ENCODE results near the gene ATOH8.

The ATOH8 gene

GRCh38 chr2:85772019-85772745 lies 18.4 kb downstream of the ATOH8 start:
- peak; percentile 77 for DNase-seq

- DNase-seq = no peak
These were observed 19.2 kb downstream of the ATOH8 start for GRCh38 chr2:85772841-85773491.

DNA sequence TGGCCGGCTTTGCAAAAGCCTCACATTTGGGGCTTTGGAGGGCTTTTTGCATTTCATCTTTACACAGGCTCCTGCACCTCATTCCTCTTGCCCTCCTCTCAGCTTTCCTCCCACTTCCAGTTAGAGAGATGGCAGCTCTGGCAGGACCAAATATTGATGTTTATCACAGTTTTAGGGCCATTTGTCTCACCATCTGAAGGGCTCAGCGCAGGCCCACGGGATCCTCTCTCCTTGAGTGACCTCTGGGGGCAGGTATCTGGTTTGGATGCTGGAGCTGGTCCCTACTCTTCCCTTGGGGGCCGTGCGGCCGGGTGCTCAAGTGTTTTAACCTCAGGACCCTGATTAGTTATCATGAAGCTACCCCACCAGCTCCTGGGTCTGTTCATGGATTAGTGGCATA lies 19.9 kb downstream of the ATOH8 start:
- DNase-seq = no peak

DNA sequence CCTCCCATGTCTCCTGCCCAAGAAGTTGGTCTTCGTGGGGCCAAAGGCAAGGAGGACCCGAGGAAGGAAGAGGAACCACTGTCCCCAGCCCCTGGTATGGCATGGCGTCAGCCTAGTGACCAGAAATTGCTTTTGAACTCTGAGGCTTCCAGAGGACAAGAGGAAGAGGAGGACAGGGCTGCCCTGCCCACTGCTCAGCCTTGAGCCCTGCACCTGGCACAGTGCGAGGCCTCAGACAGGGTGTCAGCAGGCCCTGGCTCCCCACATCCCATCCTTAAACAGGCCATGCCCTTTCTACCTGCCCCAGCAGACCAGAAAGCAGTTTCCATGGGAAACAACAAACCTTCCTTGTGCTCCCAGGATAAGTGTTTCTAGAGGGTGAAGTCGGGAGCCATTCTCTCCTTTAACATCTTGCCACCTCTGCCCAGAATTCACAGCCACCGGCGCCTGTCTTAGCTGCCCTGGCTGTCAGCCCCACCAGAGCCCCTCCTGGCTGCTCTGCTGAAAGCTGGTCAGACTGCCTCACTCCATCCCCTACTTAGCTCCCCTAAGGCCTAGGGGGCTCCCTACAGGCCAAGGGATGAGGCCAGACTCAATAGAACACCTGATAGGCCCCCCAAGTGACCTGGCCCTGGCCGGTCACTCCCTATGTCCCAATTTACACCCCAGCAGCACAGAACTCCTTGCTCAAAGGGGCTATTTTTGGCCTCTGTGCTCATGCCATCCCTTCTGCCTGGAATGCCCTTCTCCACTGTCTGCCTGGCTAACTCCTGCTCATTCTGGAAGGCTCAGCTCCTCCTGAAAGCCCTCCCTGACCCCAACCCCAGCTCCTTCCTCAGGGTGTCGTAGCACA lies 20.6 kb downstream of the ATOH8 start:
- no peak for DNase-seq

- no peak for DNase-seq
These were observed 21.9 kb downstream of the ATOH8 start for GRCh38 chr2:85775406-85776381.

DNA sequence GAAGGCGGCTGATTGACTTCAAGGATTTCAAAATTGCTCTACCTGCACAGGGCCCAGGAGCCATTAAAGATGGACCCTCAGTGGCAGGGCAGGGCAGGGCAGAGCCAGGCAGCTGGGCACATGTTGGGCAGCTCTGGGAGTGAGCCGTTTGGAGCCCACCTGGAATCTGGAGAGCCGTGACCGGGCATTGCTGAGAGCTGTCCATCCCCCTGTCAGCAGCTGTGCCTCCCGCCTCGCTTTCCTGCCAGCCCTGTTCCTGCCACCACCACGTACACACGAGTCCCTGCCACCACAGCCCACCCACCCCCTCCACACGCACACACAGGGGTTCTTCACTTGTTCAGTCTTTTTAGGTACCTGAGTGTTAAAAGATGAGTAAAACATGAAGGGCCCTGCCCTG lies 22.9 kb downstream of the ATOH8 start:
- DNase-seq = no peak

DNA sequence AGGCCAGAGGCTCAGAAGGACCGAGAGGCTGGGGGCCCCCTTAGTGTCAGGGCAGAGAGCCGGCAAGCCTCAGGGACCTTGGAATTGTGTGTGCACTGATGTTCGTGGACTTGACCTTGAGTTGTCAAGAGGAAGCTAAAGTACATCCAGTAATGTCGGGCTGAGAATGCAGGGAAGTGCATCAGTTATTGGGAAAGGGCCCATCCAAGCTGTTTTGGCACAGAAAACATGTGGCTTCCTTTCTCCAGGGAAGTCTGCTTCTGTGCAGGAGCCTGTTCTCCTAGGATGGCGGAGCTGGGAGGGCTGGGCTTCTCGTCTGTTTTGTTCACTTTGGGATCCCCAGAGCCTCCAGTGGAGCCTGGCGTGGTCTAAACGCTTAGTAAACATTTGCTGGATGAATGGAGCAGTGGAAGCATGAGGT lies 23.7 kb downstream of the ATOH8 start:
- no peak for DNase-seq

DNA sequence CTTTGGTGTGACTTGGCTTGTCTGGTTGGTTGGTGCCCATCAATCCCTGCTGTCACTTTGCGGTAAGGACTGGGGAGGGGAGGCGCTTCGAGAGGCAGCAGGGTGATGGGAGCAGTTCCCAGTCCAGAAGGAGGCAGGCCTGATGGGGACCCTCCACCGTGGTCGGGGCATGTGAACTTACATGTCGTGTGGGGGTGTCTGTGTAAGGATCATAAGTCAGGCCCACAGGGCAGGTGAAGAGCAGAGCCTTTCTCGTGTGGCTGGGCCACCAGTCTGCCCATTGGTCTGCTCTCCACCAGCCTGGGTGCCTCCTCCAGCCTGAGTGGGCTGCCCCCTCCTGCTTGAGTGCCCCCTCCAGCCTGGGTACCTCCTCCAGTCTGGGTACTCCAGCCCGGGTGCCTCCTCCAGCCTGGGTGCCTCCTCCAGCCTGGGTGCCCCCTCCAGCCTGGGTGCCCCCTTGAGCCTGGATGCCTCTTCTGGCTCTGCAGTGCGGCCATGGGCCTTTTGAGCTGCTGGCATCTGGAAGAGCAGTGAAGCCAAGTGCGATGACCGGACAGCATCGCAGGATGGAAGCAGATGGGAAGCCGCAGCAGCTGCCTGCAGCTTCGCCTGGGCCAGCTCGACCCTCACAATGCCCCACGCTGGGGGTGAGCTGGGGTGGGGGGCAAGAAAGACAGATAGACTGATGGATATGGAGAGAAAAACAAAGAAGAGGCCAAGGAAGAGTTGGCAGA lies 25.0 kb downstream of the ATOH8 start:
- DNase-seq = no peak

DNA sequence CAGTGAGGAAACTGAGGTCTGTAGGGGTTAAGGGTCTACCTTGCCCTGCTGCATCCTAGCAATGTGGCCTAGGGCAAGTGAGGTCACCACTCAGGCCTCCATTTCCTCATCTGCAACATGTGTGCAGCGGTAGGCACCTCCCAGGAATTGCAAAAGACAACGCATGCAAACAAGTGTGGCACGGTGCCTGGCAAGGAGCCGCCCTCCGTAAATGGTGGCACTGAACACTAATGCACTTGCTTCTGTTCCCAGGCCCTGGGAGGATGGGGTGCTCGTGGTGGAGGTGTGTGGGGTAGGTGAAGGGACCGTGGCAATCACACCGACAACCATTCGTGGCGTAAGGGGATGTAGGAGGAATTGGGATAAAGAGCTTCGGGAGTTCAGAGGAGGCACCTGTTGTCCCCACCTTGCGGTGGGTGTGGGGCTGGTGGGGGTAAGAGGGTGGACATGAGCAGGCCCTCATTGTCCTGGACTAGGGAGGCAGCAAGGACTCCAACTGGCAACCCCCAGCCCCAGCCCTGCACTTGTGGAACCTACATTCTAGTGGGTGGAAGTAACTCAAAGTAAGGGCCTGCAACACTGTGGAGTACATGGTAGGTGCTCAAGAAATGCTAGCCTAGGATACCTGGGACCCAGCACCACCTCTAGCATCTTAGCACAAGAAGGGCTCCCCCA lies 26.0 kb downstream of the ATOH8 start:
- DNase-seq = no peak

DNA sequence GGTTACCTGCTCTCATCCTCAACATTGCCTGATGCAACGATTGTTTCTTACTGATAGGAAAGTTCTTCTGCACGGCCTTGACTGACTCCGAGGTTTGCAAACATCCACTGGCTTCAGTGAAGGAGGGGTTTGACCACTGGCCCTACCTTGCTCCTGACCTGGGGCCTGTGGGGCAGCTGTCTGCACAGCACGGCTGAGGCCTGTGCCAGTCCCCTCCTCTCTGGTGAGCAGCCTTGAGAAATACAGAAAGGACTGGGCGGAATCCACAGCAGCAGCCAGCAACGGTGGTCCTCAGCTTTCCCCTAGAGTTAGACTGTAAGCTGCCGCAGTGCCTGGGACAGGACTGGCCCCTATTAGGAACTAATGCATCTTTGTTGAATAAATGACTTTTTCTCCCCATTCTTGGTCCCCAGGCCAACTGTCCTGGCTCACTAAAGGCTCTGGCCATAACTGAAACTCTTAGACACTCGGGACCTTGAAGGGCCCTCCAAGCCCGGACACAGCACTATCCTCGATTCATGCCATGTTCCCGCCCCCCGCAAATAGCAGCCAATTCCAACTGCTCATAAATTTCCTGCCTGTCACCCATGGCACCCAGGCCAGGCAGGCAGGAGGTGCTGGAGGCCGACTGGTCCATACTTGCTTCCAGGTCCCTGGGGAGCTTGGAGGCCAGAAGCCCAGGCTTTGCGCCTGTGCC lies 26.7 kb downstream of the ATOH8 start:
- DNase-seq = no peak

- no peak for DNase-seq
These were observed 27.2 kb downstream of the ATOH8 start for GRCh38 chr2:85781013-85781332.

GRCh38 chr2:85783796-85784195 lies 30.0 kb downstream of the ATOH8 start:
- no peak for DNase-seq

DNA sequence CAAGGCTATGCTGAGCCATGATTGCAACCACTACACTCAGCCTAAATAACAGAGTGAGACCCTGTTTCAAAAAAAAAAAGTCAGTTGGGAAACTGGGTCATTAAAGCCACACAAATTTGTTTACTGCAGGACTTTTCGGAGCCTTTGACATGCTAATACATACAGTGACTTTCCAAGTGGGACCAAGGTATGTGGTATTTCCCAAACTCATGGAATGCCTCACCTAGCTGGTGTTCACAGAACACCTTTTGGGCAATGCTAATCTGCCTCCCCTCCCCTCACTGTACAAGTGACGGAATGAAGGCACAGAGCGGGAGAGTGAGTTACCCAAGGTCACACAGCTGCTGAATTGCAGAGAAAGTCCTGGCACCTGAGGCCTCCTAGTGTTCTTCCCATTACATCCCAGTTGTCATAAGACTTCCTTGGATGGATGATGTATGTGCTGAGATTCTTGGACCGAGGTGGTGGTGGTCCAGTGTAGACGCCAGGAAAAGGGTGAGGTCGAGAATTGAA lies 30.7 kb downstream of the ATOH8 start:
- no peak for DNase-seq

- DNase-seq = no peak
These were observed 31.4 kb downstream of the ATOH8 start for GRCh38 chr2:85785027-85785822.

GRCh38 chr2:85785871-85786270 lies 32.1 kb downstream of the ATOH8 start:
- DNase-seq = no peak

DNA sequence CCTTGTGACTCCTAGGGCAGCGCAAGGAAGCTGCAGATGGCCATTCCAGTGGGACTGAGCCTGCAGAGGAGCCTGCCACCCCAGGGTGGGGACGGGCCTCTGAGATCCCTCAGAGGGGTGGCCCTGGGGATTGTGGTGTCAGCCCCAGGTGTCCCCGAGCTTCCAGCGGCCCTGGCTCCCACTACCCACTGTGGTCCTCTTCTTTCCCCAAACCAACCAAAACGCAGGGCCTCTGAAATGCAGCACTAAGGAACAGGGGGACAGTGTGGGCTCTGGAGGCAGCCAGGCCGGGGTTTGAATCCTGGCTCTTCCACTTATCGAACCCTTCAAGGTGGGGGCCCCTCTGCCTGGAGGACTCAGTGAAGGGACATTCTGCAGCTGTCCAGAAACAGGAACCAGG lies 32.7 kb downstream of the ATOH8 start:
- DNase-seq = no peak

DNA sequence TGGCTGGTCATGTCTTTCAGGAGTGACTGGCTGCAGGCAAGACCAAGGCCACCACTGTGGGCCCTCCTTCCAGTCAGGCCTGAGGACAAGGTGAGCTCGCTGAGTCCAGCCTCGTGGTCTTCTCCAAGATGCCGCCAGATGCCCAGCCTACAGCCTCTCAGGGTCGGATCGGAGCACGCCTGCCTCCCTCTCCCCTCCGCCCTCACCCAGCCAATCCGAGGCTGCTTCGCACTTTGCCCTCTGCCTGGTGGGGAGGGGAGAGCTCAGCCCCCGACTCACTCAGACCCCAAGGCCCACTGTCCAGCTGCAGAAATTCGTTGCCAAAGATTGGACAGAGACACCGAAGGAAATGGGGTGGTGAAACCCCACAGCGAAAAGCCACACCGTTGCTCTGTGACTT lies 33.1 kb downstream of the ATOH8 start:
- no peak for DNase-seq

DNA sequence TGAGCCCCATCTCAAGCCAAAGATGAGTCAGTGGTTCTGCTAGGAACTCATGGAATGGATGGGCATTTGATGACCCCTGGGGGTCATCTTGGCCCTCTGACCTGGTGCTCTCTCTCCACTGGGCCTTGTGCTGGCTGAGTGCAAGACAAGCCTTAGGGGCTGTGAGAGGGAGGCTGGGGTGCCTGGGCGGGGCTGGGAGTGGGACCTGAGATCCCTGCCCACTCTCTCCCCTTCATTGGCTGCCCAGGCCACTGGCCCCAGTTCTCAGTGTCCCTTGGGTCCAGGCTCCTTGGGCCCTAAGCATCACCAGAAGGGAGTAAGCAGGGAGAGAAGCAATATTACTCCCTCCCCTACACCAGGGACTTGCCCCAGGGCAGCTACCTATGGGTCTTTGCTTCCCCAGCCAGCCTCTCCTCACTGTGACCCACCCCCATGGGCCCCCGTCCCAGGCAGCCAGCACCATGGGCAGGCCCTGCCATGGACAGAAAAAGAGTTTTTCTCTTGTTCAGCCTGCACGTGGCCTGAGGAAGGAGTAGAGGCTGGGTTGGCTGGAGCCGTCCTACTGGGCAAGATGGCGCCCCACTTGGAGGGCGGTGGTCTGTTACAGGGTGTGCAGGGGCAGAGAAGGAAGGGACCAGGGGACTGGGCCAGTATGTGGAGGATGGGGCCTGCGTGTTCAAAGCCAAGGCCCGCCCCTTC lies 33.6 kb downstream of the ATOH8 start:
- no peak for DNase-seq

GRCh38 chr2:85787981-85788340 lies 34.2 kb downstream of the ATOH8 start:
- no peak for DNase-seq

All from NCI-H748 treated with DMSO at 0.1 percent for 48 hours (cell line).